ENCODE measurements around the gene SGCA. TPM values are rescaled to one million over a fixed set of nuclear protein-coding genes. Genes with fewer than 3 reads are reported as not detected.

The SGCA gene
- total and polyA plus RNA-seq, 9 of the 15 experiments (the other 6 are each of a cell fraction or from before 2014, with no cell fraction given) = not detected

DNA sequence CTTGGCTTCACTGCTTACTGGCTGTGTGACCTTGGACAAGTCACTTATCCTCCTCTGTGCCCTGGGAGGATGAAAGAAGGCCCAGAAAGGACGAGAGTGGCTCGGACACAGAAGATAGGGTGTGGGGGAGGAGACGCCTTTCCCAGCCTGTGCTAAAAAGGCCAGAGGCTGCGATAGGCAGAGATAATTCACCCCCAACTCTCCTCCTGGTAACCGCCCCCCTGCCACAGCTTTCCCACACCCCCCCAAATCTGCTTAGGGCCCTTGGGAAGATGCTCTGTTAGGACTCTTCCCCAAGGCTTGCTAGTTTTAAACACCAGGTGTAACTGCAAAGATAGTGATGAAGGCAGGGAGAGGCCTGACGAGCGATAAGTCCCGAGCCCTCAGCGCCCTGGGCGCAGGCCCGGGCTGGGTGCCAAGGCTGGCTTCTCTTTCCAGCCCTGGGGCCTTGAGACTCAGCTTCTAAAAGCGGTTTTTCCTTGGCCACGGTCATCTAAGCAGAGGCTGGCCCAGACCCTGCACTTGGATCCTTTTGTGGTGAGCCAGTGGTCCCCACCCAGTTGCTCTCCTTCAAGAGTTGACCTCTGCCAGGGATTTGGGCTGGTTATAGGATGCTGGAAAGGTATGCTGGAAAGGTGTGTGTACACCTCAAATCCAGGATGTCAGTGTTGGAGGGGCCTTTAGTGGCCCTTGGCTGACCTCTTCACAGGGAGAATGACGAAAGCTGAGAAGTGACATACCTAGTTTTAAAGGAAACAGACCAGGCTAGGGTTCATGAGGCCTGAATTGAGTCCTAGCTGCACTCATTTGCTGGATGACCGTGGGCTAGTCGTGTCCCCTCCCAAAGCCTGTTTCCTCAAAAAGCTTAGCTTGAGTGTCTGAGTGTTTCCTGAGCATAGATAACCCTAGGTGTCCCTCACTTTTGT is 11.9 kb upstream of the SGCA start (continued):
- TF ChIP-seq, protein P1, sequence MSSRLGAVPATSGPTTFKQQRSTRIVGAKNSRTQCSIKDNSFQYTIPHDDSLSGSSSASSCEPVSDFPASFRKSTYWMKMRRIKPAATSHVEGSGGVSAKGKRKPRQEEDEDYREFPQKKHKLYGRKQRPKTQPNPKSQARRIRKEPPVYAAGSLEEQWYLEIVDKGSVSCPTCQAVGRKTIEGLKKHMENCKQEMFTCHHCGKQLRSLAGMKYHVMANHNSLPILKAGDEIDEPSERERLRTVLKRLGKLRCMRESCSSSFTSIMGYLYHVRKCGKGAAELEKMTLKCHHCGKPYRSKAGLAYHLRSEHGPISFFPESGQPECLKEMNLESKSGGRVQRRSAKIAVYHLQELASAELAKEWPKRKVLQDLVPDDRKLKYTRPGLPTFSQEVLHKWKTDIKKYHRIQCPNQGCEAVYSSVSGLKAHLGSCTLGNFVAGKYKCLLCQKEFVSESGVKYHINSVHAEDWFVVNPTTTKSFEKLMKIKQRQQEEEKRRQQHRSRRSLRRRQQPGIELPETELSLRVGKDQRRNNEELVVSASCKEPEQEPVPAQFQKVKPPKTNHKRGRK (tag; IDR thresholded peaks at IDR 0.05) = no peak
- TF ChIP-seq ARNT (IDR thresholded peaks at IDR 0.05) (0 out of 4 replicates have a peak, but pooled peaks of 1 of the 2 experiments have one; percentile 10), TOE1 (IDR thresholded peaks at IDR 0.05; ENCODE audit: borderline replicate concordance) (0 out of 2 replicates have a peak, but pooled peaks have one; percentile 42), TOE1 (CRISPR knock-in tag; IDR thresholded peaks at IDR 0.05; ENCODE audit: borderline replicate concordance, low read depth) (no peak), ZNF766 (CRISPR knock-in tag; conservative IDR thresholded peaks at IDR 0.05) (no peak), THRAP3 (IDR thresholded peaks at IDR 0.05; ENCODE audit: borderline replicate concordance) (no peak), MTF1 (CRISPR knock-in tag; IDR thresholded peaks at IDR 0.05; ENCODE audit: borderline replicate concordance) (no peak), CCNT2 (IDR thresholded peaks at IDR 0.05; ENCODE audit: borderline replicate concordance, extremely low read depth, insufficient read length, low read depth, low read length) (peak; percentile 32), ZNF696 (CRISPR knock-in tag; conservative IDR thresholded peaks at IDR 0.05) (no peak), ATF1 (CRISPR knock-in tag; IDR thresholded peaks at IDR 0.05) (no peak), ATF1 (tag; IDR thresholded peaks at IDR 0.05) (peak; percentile 32; the same call in 1 of the 2 replicates), SIRT6 (IDR thresholded peaks at IDR 0.05; ENCODE audit: low read depth, low read length) (no peak)
- TF ChIP-seq, protein P2, sequence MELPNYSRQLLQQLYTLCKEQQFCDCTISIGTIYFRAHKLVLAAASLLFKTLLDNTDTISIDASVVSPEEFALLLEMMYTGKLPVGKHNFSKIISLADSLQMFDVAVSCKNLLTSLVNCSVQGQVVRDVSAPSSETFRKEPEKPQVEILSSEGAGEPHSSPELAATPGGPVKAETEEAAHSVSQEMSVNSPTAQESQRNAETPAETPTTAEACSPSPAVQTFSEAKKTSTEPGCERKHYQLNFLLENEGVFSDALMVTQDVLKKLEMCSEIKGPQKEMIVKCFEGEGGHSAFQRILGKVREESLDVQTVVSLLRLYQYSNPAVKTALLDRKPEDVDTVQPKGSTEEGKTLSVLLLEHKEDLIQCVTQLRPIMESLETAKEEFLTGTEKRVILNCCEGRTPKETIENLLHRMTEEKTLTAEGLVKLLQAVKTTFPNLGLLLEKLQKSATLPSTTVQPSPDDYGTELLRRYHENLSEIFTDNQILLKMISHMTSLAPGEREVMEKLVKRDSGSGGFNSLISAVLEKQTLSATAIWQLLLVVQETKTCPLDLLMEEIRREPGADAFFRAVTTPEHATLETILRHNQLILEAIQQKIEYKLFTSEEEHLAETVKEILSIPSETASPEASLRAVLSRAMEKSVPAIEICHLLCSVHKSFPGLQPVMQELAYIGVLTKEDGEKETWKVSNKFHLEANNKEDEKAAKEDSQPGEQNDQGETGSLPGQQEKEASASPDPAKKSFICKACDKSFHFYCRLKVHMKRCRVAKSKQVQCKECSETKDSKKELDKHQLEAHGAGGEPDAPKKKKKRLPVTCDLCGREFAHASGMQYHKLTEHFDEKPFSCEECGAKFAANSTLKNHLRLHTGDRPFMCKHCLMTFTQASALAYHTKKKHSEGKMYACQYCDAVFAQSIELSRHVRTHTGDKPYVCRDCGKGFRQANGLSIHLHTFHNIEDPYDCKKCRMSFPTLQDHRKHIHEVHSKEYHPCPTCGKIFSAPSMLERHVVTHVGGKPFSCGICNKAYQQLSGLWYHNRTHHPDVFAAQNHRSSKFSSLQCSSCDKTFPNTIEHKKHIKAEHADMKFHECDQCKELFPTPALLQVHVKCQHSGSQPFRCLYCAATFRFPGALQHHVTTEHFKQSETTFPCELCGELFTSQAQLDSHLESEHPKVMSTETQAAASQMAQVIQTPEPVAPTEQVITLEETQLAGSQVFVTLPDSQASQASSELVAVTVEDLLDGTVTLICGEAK (IDR thresholded peaks at IDR 0.05) = no peak
- TF ChIP-seq, protein P2 (CRISPR knock-in tag; IDR thresholded peaks at IDR 0.05) = no peak
- TF ChIP-seq, protein P3, sequence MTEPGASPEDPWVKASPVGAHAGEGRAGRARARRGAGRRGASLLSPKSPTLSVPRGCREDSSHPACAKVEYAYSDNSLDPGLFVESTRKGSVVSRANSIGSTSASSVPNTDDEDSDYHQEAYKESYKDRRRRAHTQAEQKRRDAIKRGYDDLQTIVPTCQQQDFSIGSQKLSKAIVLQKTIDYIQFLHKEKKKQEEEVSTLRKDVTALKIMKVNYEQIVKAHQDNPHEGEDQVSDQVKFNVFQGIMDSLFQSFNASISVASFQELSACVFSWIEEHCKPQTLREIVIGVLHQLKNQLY (CRISPR knock-in tag; conservative IDR thresholded peaks at IDR 0.05) = no peak
